Stimulated activated CD8-positive, alpha-beta memory T cell treated with anti-CD3 and anti-CD28 coated beads, Interleukin-12 subunit alpha, Interleukin-12 subunit beta, amount 100 ng/mL, for 24 hours (primary cell): ENCODE data around the gene ZNF831.

ENCODE experiments used
- DNase-seq: peaks from one replicate; pipeline ENCODE4 v3.0.0-alpha.2; 2020; ENCODE audit errors: extremely low read depth

Gene ZNF831

GRCh38 chr20:59163631-59164530 lies at the start of gene ZNF831:
Gene ZNF831 (plus strand): TSS chr20:59163821. CDS start chr20:59191020, 27,199 bp downstream.
- DNase-seq = no peak

DNA sequence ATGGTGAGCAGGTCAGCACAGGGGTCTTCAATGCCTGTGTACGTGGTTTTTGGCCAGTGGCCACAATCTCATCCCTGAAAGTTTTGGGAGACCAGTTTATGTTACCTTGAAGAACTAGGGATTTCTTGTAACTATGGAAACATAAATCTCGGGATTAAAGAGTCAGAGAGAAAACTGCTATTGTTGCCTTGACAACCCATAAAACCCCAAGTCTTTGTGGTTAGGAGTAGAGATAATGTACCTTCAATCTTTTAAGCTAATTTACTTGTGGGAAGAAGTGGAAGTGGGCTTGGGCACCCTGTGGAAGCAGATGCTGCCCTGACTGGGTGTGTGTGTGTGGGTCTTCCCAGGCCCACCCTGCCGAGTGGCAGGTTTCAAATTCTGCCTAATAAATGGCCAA lies 46.1 kb upstream of the ZNF831 start:
- no peak for DNase-seq

DNA sequence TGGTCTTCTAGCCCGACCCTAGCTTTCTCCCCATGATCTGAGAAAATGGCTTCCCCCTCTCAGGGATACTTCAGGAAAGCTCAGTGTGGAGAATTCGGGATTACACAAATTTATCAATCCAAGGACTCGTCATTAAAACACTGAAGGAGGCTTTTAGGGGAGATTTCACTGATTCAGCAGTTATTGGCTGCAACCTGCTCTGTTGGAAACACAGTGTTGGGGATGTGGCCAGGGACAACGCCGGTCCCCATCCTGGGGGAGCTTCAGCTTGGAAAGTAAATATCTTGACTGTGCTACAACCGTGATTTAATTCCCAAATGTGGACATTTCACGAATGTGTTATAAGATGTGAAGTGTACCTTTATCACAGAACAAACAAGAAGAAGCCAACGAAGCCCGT lies 44.8 kb upstream of the ZNF831 start:
- no peak for DNase-seq

DNA sequence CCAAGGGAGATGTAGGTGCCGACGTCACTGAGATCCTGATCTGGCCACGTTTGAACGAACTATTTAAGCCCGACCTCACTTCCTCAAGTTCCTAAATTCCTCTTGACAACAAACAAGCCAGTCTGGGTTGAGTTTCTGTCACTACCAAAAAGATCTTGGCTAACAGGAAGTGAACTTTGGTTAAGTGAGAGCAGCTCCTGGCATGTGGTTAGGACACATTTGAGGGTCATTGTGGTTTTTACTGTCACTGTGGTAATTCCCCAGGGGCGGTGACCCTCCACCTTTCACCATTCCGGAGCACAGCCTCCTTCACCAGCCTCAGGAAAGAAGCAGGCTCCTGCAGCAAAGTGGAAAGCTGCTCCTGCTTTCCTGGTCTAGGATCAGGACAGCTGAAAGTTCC lies 43.1 kb upstream of the ZNF831 start:
- DNase-seq = no peak

- DNase-seq = no peak
Measured at GRCh38 chr20:59120919-59121318, 42.7 kb upstream of the ZNF831 start.

- DNase-seq = no peak
Measured at GRCh38 chr20:59121714-59122565, 41.7 kb upstream of the ZNF831 start.

GRCh38 chr20:59122566-59122919 lies 41.1 kb upstream of the ZNF831 start:
- DNase-seq = no peak

DNA sequence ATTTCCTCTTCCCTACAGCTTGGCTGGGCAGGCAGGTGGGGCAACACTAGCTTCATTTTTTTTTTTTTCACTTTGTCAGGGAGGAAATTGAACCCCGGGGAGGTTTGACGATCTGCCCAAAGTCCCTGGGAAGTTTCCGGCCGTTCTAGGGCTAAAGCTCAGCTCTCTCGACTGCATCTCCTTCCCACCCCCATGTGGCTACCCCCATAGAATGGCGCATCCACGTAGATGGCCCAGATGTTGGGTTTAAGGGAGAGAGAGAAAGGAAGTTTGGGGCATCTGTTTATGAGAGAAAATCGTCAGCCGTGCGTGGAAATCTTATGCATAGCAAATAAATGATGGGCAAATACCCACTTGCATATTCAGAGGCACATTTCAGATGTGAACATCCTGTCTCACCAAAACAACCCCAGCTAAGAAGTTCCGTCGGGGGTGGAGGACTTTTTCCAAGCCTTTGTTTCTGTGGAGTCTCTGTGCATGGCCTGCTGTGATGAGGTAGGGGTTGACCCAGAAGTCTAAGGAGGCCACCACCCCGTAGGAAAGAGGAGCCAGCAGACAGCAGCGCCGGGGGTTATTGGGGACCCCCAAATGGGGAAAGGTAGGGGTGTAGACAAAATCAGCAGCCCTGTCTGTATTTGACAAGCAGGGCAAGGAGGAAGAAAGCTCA lies 40.5 kb upstream of the ZNF831 start:
- no peak for DNase-seq

GRCh38 chr20:59123678-59124255 lies 39.9 kb upstream of the ZNF831 start:
- no peak for DNase-seq

DNA sequence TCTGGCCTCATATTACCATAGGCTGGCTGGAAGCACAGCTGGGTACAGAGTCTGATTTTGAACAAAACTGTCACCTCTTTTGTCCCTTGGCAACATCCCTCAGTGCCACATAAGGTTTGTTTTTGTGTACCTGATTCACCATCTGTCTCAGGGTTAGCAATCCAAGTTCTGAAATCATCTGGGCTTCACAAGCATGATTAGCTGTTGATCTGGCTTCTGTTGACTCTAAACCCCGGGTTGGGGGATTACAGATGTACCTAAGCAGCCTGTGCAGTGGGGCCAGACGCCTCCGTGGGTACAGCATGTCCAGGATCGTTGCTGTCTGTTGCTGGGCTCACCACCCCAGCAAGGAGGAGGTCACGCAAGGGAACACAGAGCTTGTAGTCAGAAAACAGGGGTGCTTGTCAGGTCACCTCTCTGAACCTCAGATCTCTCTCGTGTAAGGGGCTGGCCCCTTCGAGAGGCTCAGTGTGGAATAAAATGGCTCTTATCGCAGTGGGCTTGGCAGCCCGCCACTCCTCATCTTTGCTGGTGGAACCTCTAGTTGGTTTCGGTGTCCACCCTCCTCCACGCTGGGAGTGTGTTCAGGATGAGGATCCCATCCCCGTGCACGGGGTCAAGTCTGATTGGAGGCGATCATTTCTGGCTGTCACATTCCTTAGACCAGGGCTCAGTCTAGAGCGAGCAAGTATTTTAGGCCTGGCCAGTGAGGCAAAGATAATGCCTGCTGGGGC lies 39.2 kb upstream of the ZNF831 start:
- DNase-seq = no peak

- DNase-seq = no peak
Measured at GRCh38 chr20:59125332-59125731, 38.3 kb upstream of the ZNF831 start.

- DNase-seq = no peak
Measured at GRCh38 chr20:59125836-59126235, 37.8 kb upstream of the ZNF831 start.

- DNase-seq = no peak
Measured at GRCh38 chr20:59127839-59128238, 35.8 kb upstream of the ZNF831 start.

GRCh38 chr20:59131551-59132285 lies 31.9 kb upstream of the ZNF831 start:
- DNase-seq = no peak

DNA sequence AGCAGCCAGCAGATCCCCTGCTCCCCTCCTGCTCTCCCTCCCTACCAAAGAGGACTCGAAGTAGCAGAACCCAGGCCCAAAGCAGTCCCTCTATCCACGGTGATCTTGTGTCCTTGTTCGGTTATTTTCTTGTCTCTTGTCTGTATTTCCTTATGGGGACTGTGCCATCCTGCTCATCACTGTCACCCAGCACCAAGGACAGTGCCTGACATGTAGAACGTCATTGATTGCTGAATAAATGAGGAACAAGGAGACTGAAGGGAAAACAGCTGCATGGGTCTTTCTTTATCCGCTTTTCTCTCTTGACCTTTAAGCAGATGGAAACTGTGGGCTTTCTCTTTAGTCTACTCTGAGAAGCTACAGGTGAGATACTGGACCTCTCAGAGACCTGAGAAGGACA lies 29.4 kb upstream of the ZNF831 start:
- no peak for DNase-seq

DNA sequence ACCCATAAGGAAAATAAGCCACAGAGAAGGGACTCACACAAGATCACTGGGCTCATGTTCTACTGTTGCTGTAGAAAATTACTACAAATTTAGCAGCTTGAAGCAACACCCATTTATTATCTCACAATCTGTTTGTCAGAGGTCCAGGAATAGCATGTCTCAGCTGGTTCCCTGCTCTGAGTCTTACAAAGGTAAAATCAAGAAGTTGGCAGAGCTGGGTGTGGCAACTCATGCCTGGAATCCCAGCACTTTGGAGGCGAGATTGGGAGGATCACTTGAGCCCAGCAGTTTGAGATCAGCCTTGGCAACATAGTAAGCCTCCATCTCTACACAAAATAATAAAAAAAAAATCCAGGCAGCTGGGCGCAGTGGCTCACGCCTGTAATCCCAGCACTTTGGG lies 28.5 kb upstream of the ZNF831 start:
- no peak for DNase-seq

- no peak for DNase-seq
Measured at GRCh38 chr20:59136027-59136426, 27.6 kb upstream of the ZNF831 start.

DNA sequence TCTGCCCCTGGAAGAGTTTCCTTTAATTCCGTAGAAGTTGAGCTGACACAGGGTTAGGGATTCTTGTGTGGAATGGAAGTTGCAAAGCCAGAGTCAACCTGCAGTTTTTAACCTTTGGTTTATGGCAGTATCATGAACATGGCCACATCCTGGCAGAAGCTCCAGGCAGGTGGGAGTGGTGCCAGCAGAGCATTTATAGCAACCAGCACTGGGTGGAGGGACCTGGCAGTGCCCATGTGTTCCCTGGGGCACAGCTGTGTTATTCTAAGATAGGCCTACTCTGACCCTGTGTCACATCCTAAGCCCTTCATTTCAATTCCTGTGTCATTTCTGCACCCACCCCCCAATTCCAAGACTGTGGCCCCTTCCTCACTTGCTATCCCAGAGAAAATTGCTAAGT lies 26.1 kb upstream of the ZNF831 start:
- no peak for DNase-seq

DNA sequence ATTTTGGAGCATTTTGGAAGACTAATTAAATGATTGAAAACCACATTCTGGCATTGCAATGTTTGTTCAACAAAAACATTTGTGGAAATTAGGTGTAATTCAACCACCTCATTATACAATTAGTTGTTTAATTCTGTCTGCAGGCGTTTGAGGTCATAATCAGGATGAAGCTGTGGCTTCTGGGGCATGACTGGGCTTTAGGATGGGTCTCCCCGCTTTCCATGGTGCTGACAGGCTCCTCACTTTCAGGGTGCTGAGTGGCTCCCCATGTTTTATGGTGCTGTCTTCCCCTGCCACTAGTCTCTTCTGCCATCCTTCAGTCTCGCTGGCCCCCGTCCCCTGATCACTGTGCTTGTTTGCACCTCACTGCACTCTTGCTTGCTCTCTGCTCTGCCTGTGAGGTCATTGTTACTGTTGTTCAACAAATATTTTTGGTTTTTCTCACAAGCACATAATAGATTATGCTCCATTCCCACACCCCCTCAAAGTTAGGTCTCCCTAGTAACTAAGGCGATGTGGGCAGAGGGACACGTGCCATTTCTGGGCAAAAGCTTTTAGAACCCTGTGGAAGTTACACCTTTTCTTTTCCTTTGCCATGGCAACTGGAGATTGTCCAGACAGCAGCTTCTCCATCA lies 25.4 kb upstream of the ZNF831 start:
- DNase-seq = no peak

DNA sequence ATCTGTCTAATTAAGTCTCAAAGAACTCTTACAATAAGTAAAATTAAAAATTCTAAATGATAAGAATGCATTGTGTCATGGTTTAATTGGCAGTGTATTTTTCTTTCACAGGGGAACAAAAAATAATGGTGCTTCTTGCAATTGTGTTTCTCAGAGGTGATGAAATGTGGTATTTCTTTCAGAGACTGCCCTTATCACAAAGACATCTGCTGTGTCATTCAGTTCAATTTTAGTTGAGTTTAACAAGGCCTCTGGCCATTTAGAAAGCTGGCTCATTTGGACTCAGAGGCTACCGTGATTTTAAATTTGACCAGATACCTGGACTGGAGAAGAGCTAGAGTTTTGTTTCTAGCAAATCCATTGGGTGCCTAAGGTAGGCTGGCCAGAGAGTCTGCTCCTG lies 23.6 kb upstream of the ZNF831 start:
- no peak for DNase-seq
